GM06990 (cell line): ENCODE measurements around the gene AFF3.
"Not testable (repeated sequence)": the region's sequence is repeated elsewhere in the genome, so short reads cannot be mapped to it uniquely, and the experiment has no call there.

Experiments used
- DNase-seq: peaks from one replicate; pipeline ENCODE4 v3.0.0-alpha.2; 2011; ENCODE audit not compliant: insufficient read length; ENCODE audit errors: extremely low read depth
- H3K27me3 ChIP-seq: replicated peaks from 2 replicates; pipeline ENCODE4 v1.6.0; 2011; ENCODE audit warnings: low read length; ENCODE audit not compliant: control insufficient read depth, insufficient read depth
- H3K36me3 ChIP-seq: 2 replicates; pipeline ENCODE4 v1.5.1; 2011; ENCODE audit warnings: low read length; ENCODE audit not compliant: control insufficient read depth, insufficient read depth
- H3K4me3 ChIP-seq: replicated peaks from 2 replicates; pipeline ENCODE4 v1.5.1; 2011; ENCODE audit warnings: low read depth, mild to moderate bottlenecking, control low read depth, low read length
- TF ChIP-seq, protein P1 (sequence below): IDR thresholded peaks from 2 replicates; pipeline ENCODE4 v1.5.1; 2011; ENCODE audit warnings: low read length, control low read depth, mild to moderate bottlenecking, inconsistent platforms; ENCODE audit not compliant: insufficient read depth, poor library complexity, severe bottlenecking

AFF3 gene

DNA sequence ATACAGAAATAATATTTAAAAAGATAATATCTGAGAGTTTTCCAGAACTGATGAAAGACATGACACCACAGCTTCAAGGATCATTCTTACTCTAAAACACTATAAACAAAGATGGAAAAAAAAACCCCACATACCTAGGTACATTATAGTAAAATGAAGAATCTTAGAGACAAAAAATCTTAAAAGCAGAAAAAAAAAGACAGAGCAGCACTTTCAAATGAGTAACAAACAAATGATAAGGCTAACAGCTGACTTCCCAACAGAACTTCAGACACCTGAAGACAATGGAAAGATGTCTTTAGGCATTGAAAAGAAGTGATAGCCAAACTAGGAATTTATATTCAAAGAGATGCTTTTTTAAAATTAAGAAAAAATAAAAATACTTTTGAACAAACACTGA lies 21.2 kb upstream of the AFF3 start:
- no peaks in the 10 kb centered on the region; the same call in 1 of the 2 replicates for H3K27me3 ChIP-seq
- no peak for DNase-seq
- no peak overlapping the region for H3K4me3 ChIP-seq

DNA sequence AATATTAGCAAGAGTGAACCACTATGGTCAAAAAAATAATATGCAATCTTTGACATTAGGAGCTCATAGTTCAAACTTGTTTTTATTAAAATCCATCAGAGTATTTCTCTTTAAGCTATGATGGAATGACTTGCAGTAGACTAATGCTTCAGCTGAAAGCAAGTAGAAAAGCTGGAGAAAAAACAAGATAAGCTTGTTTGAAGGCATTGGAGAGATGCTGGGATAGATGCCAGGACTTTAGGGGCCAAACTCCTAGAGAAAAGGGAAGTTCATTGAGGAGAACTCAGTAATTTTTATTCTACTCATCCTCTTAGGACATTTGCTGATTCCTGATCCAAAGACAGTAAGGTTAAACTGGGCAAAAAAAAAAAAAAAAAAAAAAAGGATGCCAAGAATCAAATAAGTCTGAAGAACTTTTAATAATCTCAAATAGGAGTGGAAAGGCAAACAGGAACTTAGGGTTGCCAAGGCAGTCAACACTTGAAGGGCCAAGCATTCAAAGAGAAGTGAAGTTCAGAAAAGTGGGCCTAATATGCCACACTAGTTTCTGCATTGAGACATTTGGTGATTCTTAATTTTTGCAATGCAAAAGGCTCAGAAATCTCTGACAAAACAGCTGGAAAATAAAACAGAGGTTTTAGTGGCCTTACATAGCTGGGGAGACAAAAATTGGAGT lies 19.7 kb upstream of the AFF3 start:
- Histone ChIP-seq H3K36me3 (no peaks in the 10 kb centered on the region), H3K27me3 (no peaks in the 10 kb centered on the region; the same call in 1 of the 2 replicates), H3K4me3 (no peak overlapping the region)
- TF ChIP-seq, protein P1, sequence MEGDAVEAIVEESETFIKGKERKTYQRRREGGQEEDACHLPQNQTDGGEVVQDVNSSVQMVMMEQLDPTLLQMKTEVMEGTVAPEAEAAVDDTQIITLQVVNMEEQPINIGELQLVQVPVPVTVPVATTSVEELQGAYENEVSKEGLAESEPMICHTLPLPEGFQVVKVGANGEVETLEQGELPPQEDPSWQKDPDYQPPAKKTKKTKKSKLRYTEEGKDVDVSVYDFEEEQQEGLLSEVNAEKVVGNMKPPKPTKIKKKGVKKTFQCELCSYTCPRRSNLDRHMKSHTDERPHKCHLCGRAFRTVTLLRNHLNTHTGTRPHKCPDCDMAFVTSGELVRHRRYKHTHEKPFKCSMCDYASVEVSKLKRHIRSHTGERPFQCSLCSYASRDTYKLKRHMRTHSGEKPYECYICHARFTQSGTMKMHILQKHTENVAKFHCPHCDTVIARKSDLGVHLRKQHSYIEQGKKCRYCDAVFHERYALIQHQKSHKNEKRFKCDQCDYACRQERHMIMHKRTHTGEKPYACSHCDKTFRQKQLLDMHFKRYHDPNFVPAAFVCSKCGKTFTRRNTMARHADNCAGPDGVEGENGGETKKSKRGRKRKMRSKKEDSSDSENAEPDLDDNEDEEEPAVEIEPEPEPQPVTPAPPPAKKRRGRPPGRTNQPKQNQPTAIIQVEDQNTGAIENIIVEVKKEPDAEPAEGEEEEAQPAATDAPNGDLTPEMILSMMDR, result no peak
- DNase-seq, result no peak

More for the DNA sequence above, 21.2 kb upstream of the AFF3 start:
- TF ChIP-seq, protein P1, result no peak
- no peaks in the 10 kb centered on the region for H3K36me3 ChIP-seq

DNA sequence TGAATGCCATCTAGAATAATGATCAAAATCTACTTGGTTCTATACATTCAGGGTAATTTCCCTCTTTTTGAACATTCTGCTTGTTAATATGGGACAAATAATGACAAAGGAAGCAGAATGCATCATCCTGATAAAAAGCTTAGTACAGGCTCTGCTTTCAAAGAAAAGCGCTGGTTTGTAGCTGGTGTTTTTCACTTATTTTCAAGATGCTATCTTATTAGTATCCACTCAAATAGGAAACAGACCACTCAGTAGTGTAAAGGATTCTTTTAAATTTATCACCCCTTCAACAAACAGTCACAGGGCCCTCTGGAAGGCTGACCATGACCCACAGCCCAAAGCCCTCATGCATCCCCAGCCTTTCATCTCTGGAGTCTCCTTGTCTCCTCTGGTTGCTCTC lies 18.0 kb upstream of the AFF3 start:
- no peak for DNase-seq

DNA sequence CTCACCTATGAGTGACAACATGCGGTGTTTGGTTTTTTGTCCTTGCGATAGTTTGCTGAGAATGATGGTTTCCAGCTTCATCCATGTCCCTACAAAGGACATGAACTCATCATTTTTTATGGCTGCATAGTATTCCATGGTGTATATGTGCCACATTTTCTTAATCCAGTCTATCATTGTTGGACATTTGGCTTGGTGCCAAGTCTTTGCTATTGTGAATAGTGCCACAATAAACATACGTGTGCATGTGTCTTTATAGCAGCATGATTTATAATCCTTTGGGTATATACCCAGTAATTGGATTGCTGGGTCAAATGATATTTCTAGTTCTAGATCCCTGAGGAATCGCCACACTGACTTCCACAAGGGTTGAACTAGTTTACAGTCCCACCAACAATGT lies 9.4 kb upstream of the AFF3 start:
- not testable (repeated sequence) for H3K4me3 ChIP-seq, H3K36me3 ChIP-seq, DNase-seq, H3K27me3 ChIP-seq

More for the DNA sequence above, 18.0 kb upstream of the AFF3 start:
- TF ChIP-seq, protein P1, result no peak
- no peaks in the 10 kb centered on the region for H3K36me3 ChIP-seq
- no peaks in the 10 kb centered on the region; the same call in 1 of the 2 replicates for H3K27me3 ChIP-seq
- H3K4me3 ChIP-seq, result no peak overlapping the region

DNA sequence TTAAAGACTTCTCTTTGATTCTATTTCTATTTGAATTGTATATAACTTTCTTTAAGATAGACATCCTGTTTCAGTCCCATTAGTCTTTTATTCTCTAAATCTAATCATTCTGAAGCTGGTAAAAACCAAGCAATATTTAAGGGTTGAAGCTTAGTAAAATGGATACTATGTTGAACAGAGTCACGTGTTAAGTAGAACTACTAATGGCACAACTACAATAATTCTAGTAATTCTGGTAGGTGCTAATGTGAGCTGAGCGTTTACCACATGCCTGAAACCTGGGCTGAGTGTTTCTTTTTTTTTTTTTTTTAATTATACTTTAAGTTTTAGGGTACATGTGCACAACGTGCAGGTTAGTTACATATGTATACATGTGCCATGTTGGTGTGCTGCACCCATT lies 8.9 kb upstream of the AFF3 start:
- TF ChIP-seq, protein P1, result no peak
- DNase-seq, result no peak
- Histone ChIP-seq H3K36me3 (no peaks in the 10 kb centered on the region), H3K27me3 (no peaks in the 10 kb centered on the region; the same call in 1 of the 2 replicates), H3K4me3 (no peak overlapping the region)

DNA sequence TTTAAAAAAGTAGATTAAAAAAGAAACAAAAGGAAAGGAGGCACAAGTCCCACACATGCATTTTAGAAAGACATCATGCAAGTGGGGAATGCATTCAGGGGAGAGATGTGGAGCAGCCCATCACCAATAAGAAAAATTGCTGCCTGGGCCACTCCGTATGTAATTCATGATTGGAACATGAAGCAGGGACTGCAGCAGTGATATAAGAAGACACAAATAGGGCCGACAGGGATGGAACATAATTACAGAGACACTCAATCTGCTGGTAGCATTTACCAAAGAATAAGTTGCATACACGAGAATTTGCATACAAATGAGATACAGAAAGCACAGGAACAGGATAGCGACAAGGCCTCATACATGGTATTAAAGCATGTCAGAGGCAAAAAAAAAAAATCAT lies 6.5 kb upstream of the AFF3 start:
- TF ChIP-seq, protein P1, result no peak

More for the DNA sequence above, 6.5 kb upstream of the AFF3 start:
- no peaks in the 10 kb centered on the region for H3K36me3 ChIP-seq
- DNase-seq, result no peak
- no peaks in the 10 kb centered on the region; the same call in 1 of the 2 replicates for H3K27me3 ChIP-seq
- no peak overlapping the region for H3K4me3 ChIP-seq
